SK-MEL-5 (cell line): ENCODE data around the gene FAM50B. TPM values are rescaled to one million over a fixed set of nuclear protein-coding genes. Genes with fewer than 3 reads are reported as not detected.

Experiments used
- DNase-seq: peaks from one replicate; pipeline ENCODE4 v3.0.0-alpha.2; 2016; ENCODE audit warnings: low read depth, low spot score
- in situ Hi-C: cut with HindIII; loops from 2 replicates; pipeline ENCODE4 v1.10.0; 2016; ENCODE audit warnings: low sequenced_read_pairs, high pct_unique_total_duplicates, low pct_unique_long_range_greater_than_20kb
- total RNA-seq: library from RNA; depleted of rRNA; stranded (reverse); fragments of >200 nt; shearing (Covaris generic); gene quantifications from 2 replicates; pipeline ENCODE4 v1.2.3, GENCODE V29; 2014; rRNA removed

The FAM50B gene
- total RNA-seq, 1 experiment from 2014 or later: 14.4 TPM

DNA sequence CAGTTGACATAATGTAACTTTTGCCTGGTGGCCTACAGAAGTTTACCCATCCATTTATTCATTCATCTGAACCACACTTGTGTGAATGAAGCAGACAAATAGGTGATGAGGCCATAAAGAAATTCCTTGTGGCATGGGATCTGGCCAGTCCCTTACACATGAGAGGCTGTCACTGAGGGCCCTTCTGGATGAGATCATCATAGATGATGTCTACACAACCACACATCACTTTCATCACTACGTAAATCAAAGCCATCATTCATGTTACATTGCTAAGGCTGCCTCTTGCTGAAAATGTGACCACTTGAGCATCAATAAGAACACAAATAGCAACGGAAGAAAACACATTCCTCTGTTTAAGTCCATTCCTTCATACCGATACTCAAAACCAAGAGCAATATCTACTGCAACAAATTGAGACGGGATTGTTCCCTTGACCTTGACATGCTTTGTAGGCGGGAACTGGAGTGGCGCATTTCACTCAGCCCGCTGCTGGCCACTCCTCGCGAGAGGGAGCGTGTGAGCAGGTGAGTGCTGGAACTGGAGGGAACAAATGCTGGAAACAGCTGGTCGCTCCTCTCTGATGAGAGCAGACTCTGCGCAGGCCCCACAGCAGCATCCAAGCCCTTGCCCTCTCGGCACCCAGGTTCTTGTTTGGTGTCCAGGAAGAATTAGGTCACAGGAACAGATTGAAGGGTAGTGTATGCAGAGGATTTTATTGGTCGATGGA lies 49.3 kb downstream of the FAM50B start:
- in situ Hi-C loops: no loop called here
- no peak for DNase-seq

DNA sequence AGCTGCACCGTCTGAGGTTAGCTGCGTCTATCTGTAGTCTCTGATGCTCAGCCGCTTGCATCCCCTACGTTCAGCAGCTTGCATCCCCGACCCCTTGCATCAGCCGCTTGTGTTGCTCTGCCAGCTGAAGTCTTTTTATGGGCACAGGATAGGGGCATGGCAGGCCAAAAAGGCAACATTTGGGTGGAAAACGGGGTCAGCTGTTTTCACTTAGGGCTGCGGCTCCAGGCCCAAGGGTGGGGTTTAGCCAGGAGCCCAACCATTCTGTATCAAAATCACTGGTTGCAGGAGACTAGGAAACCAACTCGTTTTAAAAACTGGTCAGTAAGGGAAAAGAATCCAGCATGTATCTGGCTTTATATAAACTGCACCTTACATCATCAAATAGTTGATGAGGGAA lies 49.9 kb downstream of the FAM50B start:
- DNase-seq: no peak
- in situ Hi-C loops: no loop called here

DNA sequence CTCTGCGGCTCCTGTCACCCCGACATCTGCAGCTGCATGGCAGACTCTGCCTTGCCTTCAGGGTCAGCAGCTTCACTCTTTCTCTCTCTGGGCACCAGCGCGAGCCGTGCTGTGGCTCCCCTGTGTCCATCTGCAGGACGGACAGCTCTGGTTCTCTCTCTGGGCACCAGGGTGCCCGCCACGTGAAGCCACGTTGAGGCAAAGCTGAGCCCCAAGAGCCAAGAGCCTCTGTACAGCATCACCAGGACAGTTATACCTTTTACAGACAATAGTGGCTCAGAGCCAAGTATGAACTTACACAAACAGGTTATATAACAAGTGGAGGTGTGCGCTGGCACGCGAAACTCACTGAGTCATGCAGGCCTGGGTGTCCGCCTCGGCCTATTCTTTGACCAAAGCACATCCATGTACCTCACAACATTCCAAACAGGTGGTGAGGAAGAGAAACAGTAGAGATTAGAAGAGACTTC lies 50.8 kb downstream of the FAM50B start:
- in situ Hi-C loops: no loop called here
- DNase-seq: no peak

Other genes with a start within 250 kb of the FAM50B start
- 53.5 and 59.0 TPM in 2 replicates for gene PXDC1, start 97.7 kb upstream of the FAM50B start, total RNA-seq
- not detected in 2 replicates for gene FAM217A, start 229.8 kb downstream of the FAM50B start, total RNA-seq